Type B pancreatic cell (in vitro differentiated cells): ENCODE data around the gene FOXD4. TPM values are rescaled to one million over a fixed set of nuclear protein-coding genes. Genes with fewer than 3 reads are reported as not detected.
"Not testable (repeated sequence)": the region's sequence is repeated elsewhere in the genome, so short reads cannot be mapped to it uniquely, and the experiment has no call there.

ENCODE experiments used
- DNase-seq: peaks from one replicate; pipeline ENCODE4 v3.0.0; 2021; ENCODE audit warnings: mixed read lengths; ENCODE audit not compliant: unreplicated experiment; ENCODE audit errors: extremely low spot score
- H3K27ac Mint-ChIP-seq: 2 replicates; pipeline ENCODE4 v1.8.0; 2021; ENCODE audit warnings: mild to moderate bottlenecking, mixed read lengths
- H3K27me3 Mint-ChIP-seq: 2 replicates; pipeline ENCODE4 v1.8.0; 2021; ENCODE audit warnings: mixed read lengths
- H3K36me3 Mint-ChIP-seq: 2 replicates; pipeline ENCODE4 v1.8.0; 2021; ENCODE audit warnings: mixed read lengths
- H3K4me1 Mint-ChIP-seq: one replicate; pipeline ENCODE4 v1.8.0; 2021; ENCODE audit warnings: mixed read lengths; ENCODE audit not compliant: unreplicated experiment
- H3K4me3 Mint-ChIP-seq: 2 replicates; pipeline ENCODE4 v1.8.0; 2021; ENCODE audit warnings: mild to moderate bottlenecking, mixed read lengths
- H3K9me3 Mint-ChIP-seq: 2 replicates; pipeline ENCODE4 v1.8.0; 2021; ENCODE audit warnings: mixed read lengths
- total RNA-seq: library from RNA; stranded (reverse); gene quantifications from 2 replicates; pipeline ENCODE4 v1.2.1, GENCODE V29; 2021; ENCODE audit warnings: low replicate concordance
- TF ChIP-seq, protein P1 (sequence below): fragments of 200-600 bp; sonication (generic); conservative IDR thresholded peaks from 2 replicates; pipeline ENCODE4 v1.5.0; 2021; ENCODE audit warnings: antibody characterized with exemption, mild to moderate bottlenecking

Gene FOXD4
- total RNA-seq, 1 donor from 2014 or later = 0.75 TPM

DNA sequence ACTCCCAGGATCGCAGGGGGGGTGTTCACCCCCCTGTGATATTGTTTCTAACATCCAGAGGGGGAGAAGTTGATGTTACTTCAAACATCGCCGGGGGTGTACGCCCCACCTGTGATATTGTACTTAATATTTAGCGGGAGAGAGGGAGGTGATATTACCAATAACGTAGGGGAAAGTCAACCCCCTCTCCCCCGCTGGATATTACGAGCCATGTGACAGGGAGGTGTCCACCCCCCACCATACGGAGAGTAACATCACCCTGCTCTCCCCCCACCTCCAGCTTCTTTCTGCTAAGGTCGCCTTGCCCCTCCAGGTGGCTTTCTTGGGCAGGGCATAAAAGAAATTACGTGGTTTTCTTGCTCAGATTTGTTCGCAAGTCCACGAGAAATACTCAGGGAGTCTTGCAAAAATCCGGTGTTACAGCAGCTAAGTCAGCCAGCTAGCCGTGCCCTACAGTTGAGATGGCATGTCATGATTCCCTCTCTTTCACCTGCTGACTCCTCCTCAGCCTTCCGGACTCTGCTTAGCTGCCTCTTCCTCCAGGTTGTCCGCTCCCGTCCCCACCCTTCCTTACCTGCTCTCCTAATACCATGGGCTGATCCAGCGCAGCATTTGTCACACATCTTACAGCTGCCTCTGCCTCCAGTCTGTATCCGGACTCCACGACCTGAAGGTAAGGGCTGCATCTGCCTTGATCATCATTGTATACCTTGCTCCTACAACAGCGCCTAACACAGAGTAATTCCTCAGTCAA, 9.3 kb downstream of the FOXD4 start:
- H3K27ac Mint-ChIP-seq, H3K4me3 Mint-ChIP-seq, H3K36me3 Mint-ChIP-seq, DNase-seq, H3K9me3 Mint-ChIP-seq, H3K4me1 Mint-ChIP-seq: not testable (repeated sequence)
- peaks cover 64% of the 10 kb centered on the region for H3K27me3 Mint-ChIP-seq

DNA sequence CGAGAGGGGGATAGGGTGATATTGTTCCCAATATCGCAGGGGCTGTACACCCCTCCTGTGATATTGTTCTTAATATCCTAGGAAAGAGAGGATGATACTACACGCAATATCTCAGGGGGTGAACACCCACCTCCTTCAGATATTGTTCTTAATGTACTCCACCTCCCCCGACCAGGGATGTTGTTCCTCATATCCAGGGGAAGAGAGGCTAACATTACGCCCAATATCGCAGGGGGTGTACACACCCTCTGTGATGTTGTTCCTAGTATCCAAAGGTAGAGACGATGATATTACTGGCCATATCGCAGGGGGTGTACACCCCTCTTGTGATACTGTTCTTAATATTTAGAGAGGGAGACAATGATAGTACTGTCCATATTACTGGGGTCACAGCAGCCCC, 12.2 kb downstream of the FOXD4 start:
- not testable (repeated sequence) for H3K4me3 Mint-ChIP-seq, H3K27ac Mint-ChIP-seq, DNase-seq, H3K9me3 Mint-ChIP-seq, H3K4me1 Mint-ChIP-seq, H3K36me3 Mint-ChIP-seq
- peaks cover 62% of the 10 kb centered on the region for H3K27me3 Mint-ChIP-seq

DNA sequence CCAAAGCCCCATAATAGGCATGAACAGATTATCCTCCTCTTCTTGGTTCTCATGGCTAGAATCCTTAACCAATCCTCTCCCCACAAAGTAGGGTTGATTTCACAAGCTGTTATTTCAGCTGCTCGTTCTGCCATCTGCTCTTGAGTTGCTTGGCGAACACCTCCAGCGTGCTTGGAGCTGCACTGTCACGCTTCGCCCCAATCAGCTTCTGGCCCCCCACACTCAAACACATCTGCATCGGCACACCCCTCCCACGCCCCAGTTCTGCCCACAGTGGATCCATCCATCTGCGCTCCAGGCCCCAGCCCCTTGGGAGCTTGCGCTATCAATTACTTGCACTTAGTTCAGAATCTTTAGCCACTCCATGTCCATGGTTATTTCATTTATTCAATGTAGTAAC, 17.8 kb downstream of the FOXD4 start:
- H3K27me3 Mint-ChIP-seq = peaks cover 24% of the 10 kb centered on the region
- DNase-seq, H3K4me3 Mint-ChIP-seq, H3K4me1 Mint-ChIP-seq, H3K9me3 Mint-ChIP-seq, H3K36me3 Mint-ChIP-seq, H3K27ac Mint-ChIP-seq: not testable (repeated sequence)

DNA sequence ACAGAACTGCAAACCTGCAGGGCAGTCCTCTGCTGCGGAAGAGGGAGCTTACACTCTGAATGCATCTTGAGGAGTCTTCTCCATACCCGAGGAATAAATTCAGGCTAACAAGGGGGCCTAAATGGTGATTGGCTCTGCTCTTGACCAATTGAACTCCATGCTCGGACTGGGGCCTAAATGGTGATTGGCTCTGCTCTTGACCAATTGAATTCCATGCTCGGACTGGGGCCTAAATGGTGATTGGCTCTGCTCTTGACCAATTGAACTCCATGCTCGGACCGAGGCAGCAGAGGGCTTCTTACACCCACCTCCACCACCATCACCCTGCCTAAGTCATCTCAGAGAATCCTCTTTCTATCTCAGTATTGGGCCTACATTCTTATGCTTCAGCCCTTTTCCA, 18.4 kb downstream of the FOXD4 start:
- DNase-seq, H3K4me1 Mint-ChIP-seq, H3K9me3 Mint-ChIP-seq, H3K4me3 Mint-ChIP-seq, H3K36me3 Mint-ChIP-seq, H3K27ac Mint-ChIP-seq: not testable (repeated sequence)
- H3K27me3 Mint-ChIP-seq = peaks cover 25% of the 10 kb centered on the region

DNA sequence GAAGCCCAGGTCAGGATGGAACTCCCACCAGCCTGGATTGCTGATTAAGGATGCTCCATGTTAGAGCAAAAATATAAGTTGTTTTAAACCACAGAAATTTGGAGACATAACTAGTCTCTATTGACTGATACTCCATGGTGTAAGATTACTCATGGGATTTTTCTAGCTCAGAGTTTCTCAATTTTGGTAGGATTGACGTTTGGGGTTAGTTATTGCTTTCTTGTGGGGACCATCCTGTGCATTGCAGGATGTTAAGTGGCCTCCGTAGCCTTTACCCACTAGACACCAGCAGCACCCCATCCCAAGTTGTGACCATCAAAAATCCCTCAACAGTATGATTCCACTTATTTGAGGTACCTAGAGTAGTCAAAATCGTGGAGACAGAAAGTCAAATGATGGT, 19.4 kb downstream of the FOXD4 start:
- H3K36me3 Mint-ChIP-seq, H3K27ac Mint-ChIP-seq, DNase-seq, H3K9me3 Mint-ChIP-seq, H3K4me3 Mint-ChIP-seq, H3K4me1 Mint-ChIP-seq: not testable (repeated sequence)
- peaks cover 17% of the 10 kb centered on the region for H3K27me3 Mint-ChIP-seq

DNA sequence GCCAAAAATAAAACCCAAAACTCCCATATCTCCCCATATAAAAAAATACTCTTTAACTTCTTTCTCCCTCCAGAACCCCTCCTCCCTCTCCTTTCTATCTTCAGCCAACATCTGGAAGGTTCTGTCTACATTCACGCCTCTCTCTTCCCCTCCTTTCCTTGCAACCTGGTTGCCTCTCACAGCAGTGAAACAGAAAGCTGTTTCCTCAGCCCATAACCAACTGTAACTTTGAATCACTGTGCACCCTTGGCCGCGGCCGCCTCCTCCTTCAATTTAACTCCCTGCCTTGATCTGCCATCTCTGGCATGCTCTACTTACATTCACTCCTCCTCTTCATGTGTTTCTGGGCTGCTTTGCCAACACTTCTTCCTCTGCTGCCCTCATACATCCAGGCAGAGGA, 23.2 kb downstream of the FOXD4 start:
- not testable (repeated sequence) for H3K4me3 Mint-ChIP-seq, H3K9me3 Mint-ChIP-seq, H3K36me3 Mint-ChIP-seq, DNase-seq, H3K27me3 Mint-ChIP-seq, H3K4me1 Mint-ChIP-seq, H3K27ac Mint-ChIP-seq

DNA sequence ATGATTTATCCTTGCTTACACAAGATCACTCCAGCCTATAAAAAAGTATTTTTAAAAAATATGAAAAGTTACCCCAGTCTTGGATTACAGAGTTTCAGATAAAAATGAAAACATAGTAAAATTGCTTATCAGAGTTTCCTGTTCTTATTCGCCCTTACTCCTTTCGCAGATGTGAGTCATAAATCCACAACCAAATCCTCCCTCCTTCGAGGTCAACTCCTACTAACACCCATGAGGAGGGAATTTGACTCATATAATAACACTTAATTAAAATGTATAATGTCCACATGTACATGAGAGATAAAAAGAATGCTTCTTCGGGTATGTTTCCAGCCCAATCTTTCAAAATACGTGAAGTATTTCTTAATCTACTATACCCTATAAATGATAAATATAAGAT, 23.9 kb downstream of the FOXD4 start:
- not testable (repeated sequence) for H3K9me3 Mint-ChIP-seq, H3K36me3 Mint-ChIP-seq, H3K4me3 Mint-ChIP-seq, H3K27ac Mint-ChIP-seq, DNase-seq, H3K27me3 Mint-ChIP-seq, H3K4me1 Mint-ChIP-seq

DNA sequence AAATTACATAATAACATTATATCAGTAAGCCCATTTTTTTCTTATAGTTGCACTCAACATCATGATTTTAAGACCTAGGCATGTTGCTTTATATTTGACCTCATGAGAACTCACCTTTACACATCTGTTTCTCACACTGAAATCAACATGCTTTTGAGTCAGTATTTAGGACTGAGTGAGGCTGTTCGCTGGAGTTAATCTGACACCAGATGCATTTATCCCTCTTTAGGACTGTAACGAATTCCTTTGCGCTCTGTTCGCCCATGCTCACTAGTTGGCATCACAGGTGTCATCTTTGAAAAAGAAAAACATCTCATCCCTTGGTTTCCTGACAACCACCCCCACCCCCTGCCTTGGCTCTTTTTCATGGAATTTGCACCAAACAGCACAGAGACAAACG, 24.3 kb downstream of the FOXD4 start:
- not testable (repeated sequence) for H3K9me3 Mint-ChIP-seq, H3K4me3 Mint-ChIP-seq, H3K4me1 Mint-ChIP-seq, DNase-seq, H3K27ac Mint-ChIP-seq, H3K36me3 Mint-ChIP-seq, H3K27me3 Mint-ChIP-seq

DNA sequence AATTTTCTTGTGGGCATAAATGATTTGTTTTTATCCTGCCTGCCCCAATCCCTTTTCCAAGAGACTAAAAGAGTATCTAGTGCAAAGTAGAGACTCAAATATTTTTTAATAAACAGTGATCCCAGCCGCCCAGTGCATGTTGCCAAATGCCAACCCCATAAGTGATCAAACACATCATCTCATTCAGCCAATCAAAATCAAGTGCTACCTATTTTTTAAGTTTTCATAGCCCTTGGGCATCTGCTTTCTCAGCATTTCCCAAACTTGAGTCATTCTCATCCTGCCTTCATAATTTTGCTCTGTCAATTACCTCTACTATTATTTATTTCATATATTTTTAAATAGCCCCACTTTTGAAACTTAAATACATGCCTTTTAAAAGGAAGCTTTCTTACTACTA, 27.4 kb downstream of the FOXD4 start:
- H3K4me1 Mint-ChIP-seq, H3K4me3 Mint-ChIP-seq, H3K27ac Mint-ChIP-seq, H3K36me3 Mint-ChIP-seq, DNase-seq, H3K9me3 Mint-ChIP-seq: not testable (repeated sequence)
- peaks cover 28% of the 10 kb centered on the region for H3K27me3 Mint-ChIP-seq

DNA sequence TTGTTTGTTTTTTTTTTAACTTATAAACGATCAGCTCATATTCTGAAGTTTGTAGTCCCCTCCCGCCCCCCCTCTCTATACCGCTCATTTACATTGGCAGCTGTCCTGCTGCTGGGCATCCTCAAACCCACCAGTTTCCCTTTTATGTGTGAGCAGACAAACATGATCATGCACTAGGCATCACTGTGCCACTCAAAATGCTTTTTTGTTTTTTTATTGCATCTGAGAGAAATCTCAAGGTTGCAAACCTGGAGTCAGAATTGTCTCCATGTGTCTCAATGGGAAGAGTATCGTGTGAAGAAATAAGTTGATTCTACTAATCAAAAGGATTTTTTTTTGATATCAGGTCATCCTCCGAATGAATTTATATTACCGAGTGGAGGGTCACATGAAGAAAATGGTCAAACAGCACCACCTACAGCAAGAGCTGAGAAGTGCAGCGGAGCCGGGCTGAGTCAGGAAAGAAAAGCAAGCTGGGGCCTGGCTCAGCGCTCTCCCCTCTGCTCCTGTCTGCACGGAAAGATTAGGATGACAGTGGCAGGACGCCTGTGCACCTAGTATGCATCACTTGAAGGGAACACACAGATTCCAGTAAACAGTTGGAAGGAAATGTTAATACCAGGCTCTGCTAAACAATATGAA, 29.7 kb downstream of the FOXD4 start:
- H3K27ac Mint-ChIP-seq, H3K4me3 Mint-ChIP-seq, H3K36me3 Mint-ChIP-seq, H3K9me3 Mint-ChIP-seq, DNase-seq, H3K4me1 Mint-ChIP-seq: not testable (repeated sequence)
- peaks cover 28% of the 10 kb centered on the region for H3K27me3 Mint-ChIP-seq
- TF ChIP-seq, protein P1, sequence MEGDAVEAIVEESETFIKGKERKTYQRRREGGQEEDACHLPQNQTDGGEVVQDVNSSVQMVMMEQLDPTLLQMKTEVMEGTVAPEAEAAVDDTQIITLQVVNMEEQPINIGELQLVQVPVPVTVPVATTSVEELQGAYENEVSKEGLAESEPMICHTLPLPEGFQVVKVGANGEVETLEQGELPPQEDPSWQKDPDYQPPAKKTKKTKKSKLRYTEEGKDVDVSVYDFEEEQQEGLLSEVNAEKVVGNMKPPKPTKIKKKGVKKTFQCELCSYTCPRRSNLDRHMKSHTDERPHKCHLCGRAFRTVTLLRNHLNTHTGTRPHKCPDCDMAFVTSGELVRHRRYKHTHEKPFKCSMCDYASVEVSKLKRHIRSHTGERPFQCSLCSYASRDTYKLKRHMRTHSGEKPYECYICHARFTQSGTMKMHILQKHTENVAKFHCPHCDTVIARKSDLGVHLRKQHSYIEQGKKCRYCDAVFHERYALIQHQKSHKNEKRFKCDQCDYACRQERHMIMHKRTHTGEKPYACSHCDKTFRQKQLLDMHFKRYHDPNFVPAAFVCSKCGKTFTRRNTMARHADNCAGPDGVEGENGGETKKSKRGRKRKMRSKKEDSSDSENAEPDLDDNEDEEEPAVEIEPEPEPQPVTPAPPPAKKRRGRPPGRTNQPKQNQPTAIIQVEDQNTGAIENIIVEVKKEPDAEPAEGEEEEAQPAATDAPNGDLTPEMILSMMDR = peak; percentile 24

DNA sequence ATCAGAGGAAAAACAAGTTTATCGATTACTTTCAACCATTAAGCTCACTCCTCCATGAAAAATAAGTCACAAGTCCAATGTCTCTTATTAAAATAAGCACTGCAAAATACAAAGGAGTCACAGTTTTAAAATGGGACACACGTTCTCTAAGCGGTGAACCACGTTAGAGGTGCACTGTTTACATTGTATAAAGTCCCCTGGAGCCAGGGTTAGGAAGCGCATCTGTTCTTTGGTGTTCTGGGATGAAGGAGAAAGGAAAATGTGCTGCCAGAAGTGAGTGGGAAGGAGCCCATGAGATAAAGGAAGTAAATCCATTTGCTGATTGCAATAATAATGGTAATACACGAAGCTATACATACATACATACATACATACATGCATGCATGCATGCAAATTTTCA, 30.4 kb downstream of the FOXD4 start:
- not testable (repeated sequence) for DNase-seq, H3K9me3 Mint-ChIP-seq

DNA sequence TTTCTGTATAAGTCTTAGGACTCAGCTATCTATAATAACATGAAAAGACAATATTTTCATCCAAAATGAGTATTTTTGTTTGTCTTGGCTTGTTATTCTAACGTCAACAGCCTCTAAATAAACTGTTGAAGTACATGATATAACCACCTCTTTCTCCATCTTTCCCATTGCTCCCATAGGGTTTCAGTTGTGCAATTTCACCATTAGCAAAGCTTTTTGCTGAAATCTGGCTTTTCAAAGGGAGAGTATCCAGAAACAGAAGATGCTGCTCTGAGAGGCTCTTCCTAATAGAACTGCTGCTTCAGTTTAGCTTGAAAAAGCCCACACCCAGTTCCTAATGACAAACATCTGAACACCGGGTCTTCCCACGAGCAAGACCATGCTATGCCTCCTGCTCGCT, 31.1 kb downstream of the FOXD4 start:
- H3K27me3 Mint-ChIP-seq = peaks cover 28% of the 10 kb centered on the region
- H3K27ac Mint-ChIP-seq, H3K4me1 Mint-ChIP-seq, DNase-seq, H3K36me3 Mint-ChIP-seq, H3K4me3 Mint-ChIP-seq, H3K9me3 Mint-ChIP-seq: not testable (repeated sequence)

More for the DNA sequence above, 30.4 kb downstream of the FOXD4 start:
- not testable (repeated sequence) for H3K27ac Mint-ChIP-seq, H3K4me1 Mint-ChIP-seq, H3K36me3 Mint-ChIP-seq, H3K4me3 Mint-ChIP-seq
- peaks cover 28% of the 10 kb centered on the region for H3K27me3 Mint-ChIP-seq

DNA sequence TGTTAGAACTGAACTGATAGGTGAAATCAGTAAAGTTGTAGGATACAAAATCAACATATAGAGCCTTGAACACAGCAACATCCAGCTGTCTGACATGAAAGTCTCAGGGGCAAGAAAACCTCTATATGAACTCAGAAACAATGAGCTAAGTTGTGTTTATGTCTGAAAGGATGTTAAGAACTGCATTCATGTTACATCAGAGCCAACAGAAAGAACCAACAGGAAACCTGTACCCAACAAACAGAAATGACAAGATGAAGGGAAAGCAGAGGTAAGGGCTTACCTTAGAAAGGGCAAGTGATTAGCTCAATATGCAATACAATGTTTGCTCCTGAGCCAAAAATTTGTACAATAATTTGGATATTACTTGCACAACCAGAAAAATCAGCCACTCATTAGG, 31.5 kb downstream of the FOXD4 start:
- peaks cover 30% of the 10 kb centered on the region for H3K27me3 Mint-ChIP-seq
- not testable (repeated sequence) for H3K4me1 Mint-ChIP-seq, H3K27ac Mint-ChIP-seq, H3K36me3 Mint-ChIP-seq, DNase-seq, H3K4me3 Mint-ChIP-seq, H3K9me3 Mint-ChIP-seq
